Naive thymus-derived CD4-positive, alpha-beta T cell (primary cell): ENCODE results near the gene PPP1R12B. TPM values are rescaled to one million over a fixed set of nuclear protein-coding genes. Genes with fewer than 3 reads are reported as not detected.
"Not testable (repeated sequence)": the region's sequence is repeated elsewhere in the genome, so short reads cannot be mapped to it uniquely, and the experiment has no call there.

Source experiments
- ATAC-seq: fragments of 150-1000 bp; cut with Tn5 transposase; 2 replicates; pipeline ENCODE4 v1.10.0; 2021; ENCODE audit warnings: mild to moderate bottlenecking, moderate library complexity
- CTCF ChIA-PET: fragments of 350-600 bp; sonication (Branson Sonifier 250); formaldehyde crosslinking; loops from one replicate; lab custom pipeline; 2021; ENCODE audit warnings: antibody characterized with exemption; lab: Charles Lee
- POLR2A ChIA-PET: fragments of 350-600 bp; sonication (Branson Sonifier 250); formaldehyde crosslinking; loops from one replicate; lab custom pipeline; 2021; ENCODE audit warnings: antibody characterized with exemption, inconsistent platforms; lab: Charles Lee
- DNase-seq, 9 donors: peaks; one replicate each; pipeline versions ENCODE4 v3.0.0 to v3.0.0-alpha.2; 2020 to 2022; ENCODE audit warnings: mixed read lengths in 1 of 9
- H3K27ac ChIP-seq: one replicate; pipeline ENCODE4 v1.7.0; 2013; ENCODE audit warnings: mild to moderate bottlenecking, low read depth, low read length, moderate library complexity
- H3K27me3 ChIP-seq, 2 donors: one replicate each; pipeline ENCODE4 v1.7.0; 2013; ENCODE audit warnings: low read length in 2 of 2, mild to moderate bottlenecking in 2 of 2, moderate library complexity in 2 of 2; ENCODE audit not compliant: control insufficient read depth in 2 of 2, insufficient read depth in 2 of 2
- H3K36me3 ChIP-seq, 3 experiments: 1 replicate in 2 of 3; 2 replicates in 1 of 3; pipeline ENCODE4 v1.7.0; 2013; ENCODE audit warnings: low read length in 3 of 3, mild to moderate bottlenecking in 3 of 3, moderate library complexity in 1 of 3; ENCODE audit not compliant: insufficient read depth in 3 of 3, control insufficient read depth in 2 of 3
- H3K4me1 ChIP-seq, 2 donors: one replicate each; pipeline ENCODE4 v1.7.0; 2013; ENCODE audit warnings: low read length in 2 of 2, mild to moderate bottlenecking in 2 of 2, moderate library complexity in 1 of 2; ENCODE audit not compliant: control insufficient read depth in 2 of 2, insufficient read depth in 2 of 2
- H3K4me3 ChIP-seq: 2 replicates; pipeline ENCODE4 v1.7.0; 2013; ENCODE audit warnings: mild to moderate bottlenecking, low read length
- H3K9me3 ChIP-seq, 3 experiments: 1 replicate in 2 of 3; 2 replicates in 1 of 3; pipeline ENCODE4 v1.7.0; 2013; ENCODE audit warnings: low read length in 3 of 3; ENCODE audit not compliant: control insufficient read depth in 2 of 3
- H3K27ac Mint-ChIP-seq, 9 donors: one replicate each; pipeline ENCODE4 v1.8.0; 2020 to 2022; ENCODE audit warnings: mixed read lengths in 9 of 9, mild to moderate bottlenecking in 8 of 9, moderate library complexity in 5 of 9, inconsistent platforms in 2 of 9
- H3K27me3 Mint-ChIP-seq, 5 donors: one replicate each; pipeline ENCODE4 v1.8.0; 2021 to 2022; ENCODE audit warnings: mixed read lengths in 5 of 5, mild to moderate bottlenecking in 1 of 5
- H3K36me3 Mint-ChIP-seq, 5 donors: one replicate each; pipeline ENCODE4 v1.8.0; 2020 to 2022; ENCODE audit warnings: mixed read lengths in 5 of 5, mild to moderate bottlenecking in 3 of 5, inconsistent platforms in 1 of 5
- H3K4me1 Mint-ChIP-seq, 7 donors: one replicate each; pipeline ENCODE4 v1.8.0; 2020 to 2022; ENCODE audit warnings: mixed read lengths in 7 of 7, mild to moderate bottlenecking in 3 of 7, inconsistent platforms in 1 of 7
- H3K4me3 Mint-ChIP-seq, 10 donors: one replicate each; pipeline ENCODE4 v1.8.0; 2020 to 2022; ENCODE audit warnings: mild to moderate bottlenecking in 10 of 10, mixed read lengths in 10 of 10, moderate library complexity in 6 of 10, inconsistent platforms in 2 of 10
- H3K9me3 Mint-ChIP-seq, 11 donors: one replicate each; pipeline ENCODE4 v1.8.0; 2020 to 2022; ENCODE audit warnings: mixed read lengths in 11 of 11, mild to moderate bottlenecking in 4 of 11, inconsistent platforms in 1 of 11, moderate library complexity in 1 of 11
- intact Hi-C, 2 donors: fragments of 100-400 bp; cut with micrococcal nuclease; formaldehyde crosslinking; loops; one replicate each; pipeline ENCODE4 v1.15.1; 2023
- polyA plus RNA-seq, 2 donors: library from polyadenylated mRNA; unstranded; fragments of 300-500 nt; fragmentation: Illumina TruSeq; gene quantifications; one replicate each; pipeline ENCODE4 v1.2.3, GENCODE V29; 2021
- total RNA-seq, 6 experiments: library from RNA in 5 of 6; stranded (reverse) in 5 of 6; gene quantifications; 1 replicate in 5 of 6; 2 replicates in 1 of 6; pipeline ENCODE4 v1.2.3 and lab custom pipeline; 2021 to 2026

Gene PPP1R12B
- total and polyA plus RNA-seq, 7 experiments from 2014 or later, result 5.2 to 38.1 (median 26.8) TPM

DNA sequence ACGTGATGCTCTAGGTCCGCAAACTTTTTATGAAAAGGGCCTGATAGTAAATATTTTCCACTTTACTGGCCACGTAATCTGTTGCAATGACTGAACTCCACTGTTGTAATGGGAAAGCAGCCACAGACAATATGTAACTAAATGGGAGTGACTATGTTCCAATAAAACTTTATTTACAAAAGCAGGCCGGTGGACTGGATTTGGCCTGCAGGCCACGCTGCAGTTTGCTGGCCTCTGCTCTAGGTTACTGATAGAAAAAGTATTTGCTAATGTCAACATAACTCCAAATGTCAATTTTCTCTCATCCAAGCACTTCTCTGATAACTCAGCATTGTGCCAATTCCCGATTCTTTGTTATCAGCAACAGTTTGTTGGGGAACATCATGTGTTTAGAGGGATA is 160.4 kb downstream of the PPP1R12B start:
- ATAC-seq, H3K4me1 Mint-ChIP-seq, H3K9me3 Mint-ChIP-seq, H3K27ac Mint-ChIP-seq, intact Hi-C loops, H3K27ac ChIP-seq, H3K36me3 ChIP-seq, H3K4me1 ChIP-seq, H3K9me3 ChIP-seq, H3K27me3 Mint-ChIP-seq, H3K27me3 ChIP-seq, H3K4me3 Mint-ChIP-seq, DNase-seq, CTCF ChIA-PET, H3K4me3 ChIP-seq, POLR2A ChIA-PET: not testable (repeated sequence)
- peaks cover 0 to 26% (median 13%) of the 10 kb centered on the region in 5 donors for H3K36me3 Mint-ChIP-seq

DNA sequence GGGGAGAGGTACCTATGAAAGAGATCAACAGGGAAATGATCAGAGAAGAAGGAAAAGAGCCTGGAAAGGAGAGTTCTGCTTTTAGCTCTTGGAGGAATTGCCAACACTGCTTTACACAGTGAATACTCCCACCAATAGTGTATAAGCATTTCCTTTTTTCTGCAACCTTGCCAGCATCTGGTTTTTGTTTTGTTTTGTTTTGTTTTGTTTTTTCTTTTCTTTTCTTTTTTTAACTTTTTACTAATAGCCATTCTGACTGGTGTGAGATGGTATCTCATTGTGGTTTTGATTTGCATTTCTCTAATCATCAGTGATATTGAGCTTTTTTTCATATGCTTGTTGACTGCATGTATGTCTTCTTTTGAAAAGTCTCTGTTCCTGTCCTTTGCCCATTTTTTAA is 165.4 kb downstream of the PPP1R12B start:
- H3K4me3 Mint-ChIP-seq, intact Hi-C loops, H3K27me3 Mint-ChIP-seq, H3K27ac Mint-ChIP-seq, CTCF ChIA-PET, H3K9me3 Mint-ChIP-seq, H3K36me3 ChIP-seq, POLR2A ChIA-PET, H3K27me3 ChIP-seq, H3K9me3 ChIP-seq, DNase-seq, H3K4me3 ChIP-seq, ATAC-seq, H3K27ac ChIP-seq, H3K4me1 ChIP-seq, H3K4me1 Mint-ChIP-seq: not testable (repeated sequence)
- H3K36me3 Mint-ChIP-seq, result peaks cover 4 to 48% (median 23%) of the 10 kb centered on the region in 5 donors

GRCh38 chr1:202516434-202516877 is 168.0 kb downstream of the PPP1R12B start:
- peaks cover 0 to 2% (median 0%) of the 10 kb centered on the region in 11 donors for H3K9me3 Mint-ChIP-seq
- Histone ChIP-seq H3K27ac (no peak overlapping the region), H3K36me3 (no peaks in the 10 kb centered on the region), H3K4me1 (no peaks in the 10 kb centered on the region), H3K9me3 (no peaks in the 10 kb centered on the region), H3K27me3 (no peaks in the 10 kb centered on the region), H3K4me3 (no peak overlapping the region)
- H3K4me3 Mint-ChIP-seq, result no peak overlapping the region
- CTCF ChIA-PET, result no interaction called here
- H3K27me3 Mint-ChIP-seq, result no peaks in the 10 kb centered on the region
- H3K27ac Mint-ChIP-seq, result no peak overlapping the region
- ATAC-seq (no peak), DNase-seq (no peak)
- peaks cover 5 to 60% (median 34%) of the 10 kb centered on the region in 5 donors for H3K36me3 Mint-ChIP-seq
- POLR2A ChIA-PET, result no interaction called here
- intact Hi-C loops, result no loop called here
- H3K4me1 Mint-ChIP-seq, result peaks cover 0 to 13% (median 0%) of the 10 kb centered on the region in 7 donors

DNA sequence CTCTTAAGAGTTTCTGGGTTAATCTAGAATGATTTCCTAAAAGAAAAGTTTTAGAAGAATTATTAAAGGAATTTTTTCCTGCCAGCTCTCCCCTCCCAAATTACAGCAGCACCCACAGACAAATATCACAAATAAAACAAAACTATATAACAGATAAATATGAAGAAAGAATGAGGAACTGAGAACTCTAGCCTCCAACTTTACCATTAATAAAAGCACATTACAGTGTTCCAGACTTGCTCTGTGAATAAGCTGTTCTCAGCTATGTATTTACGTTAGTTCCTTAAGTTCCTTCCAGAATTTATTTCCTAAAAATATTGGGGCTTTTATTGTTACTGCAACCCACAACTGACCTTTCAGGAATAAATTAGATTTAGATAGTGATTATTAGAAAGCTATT is 168.6 kb downstream of the PPP1R12B start:
- H3K36me3 Mint-ChIP-seq, result peaks cover 6 to 61% (median 35%) of the 10 kb centered on the region in 5 donors
- POLR2A ChIA-PET, result not testable (repeated sequence)

DNA sequence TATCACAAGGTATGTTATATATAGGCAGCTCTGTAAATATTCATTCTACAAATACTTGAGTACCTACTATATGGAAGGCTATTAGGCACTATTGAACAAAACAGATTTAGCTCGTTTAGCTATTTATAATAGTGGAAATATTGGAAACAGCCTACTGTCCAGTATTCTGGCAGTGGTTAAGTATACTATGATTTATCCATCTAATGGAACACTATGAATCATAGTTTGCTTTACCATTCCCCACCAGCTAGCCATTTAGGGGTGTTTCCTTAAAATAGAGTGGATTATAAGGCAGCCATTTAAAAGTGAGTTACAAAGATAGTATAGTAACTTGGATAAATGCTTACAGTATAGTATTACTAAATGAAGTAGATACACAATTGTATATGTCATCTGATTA is 169.7 kb downstream of the PPP1R12B start:
- ATAC-seq, H3K4me3 Mint-ChIP-seq, H3K27me3 ChIP-seq, H3K9me3 ChIP-seq, CTCF ChIA-PET, H3K9me3 Mint-ChIP-seq, DNase-seq, H3K36me3 ChIP-seq, H3K27me3 Mint-ChIP-seq, POLR2A ChIA-PET, intact Hi-C loops, H3K4me3 ChIP-seq, H3K4me1 ChIP-seq, H3K27ac ChIP-seq, H3K27ac Mint-ChIP-seq: not testable (repeated sequence)
- peaks cover 0 to 16% (median 0%) of the 10 kb centered on the region in 7 donors for H3K4me1 Mint-ChIP-seq
- H3K36me3 Mint-ChIP-seq, result peaks cover 6 to 58% (median 32%) of the 10 kb centered on the region in 5 donors

More for the DNA sequence above, 168.6 kb downstream of the PPP1R12B start:
- H3K4me3 ChIP-seq, ATAC-seq, H3K9me3 ChIP-seq, H3K27me3 Mint-ChIP-seq, intact Hi-C loops, H3K27me3 ChIP-seq, DNase-seq, H3K4me3 Mint-ChIP-seq, H3K36me3 ChIP-seq, CTCF ChIA-PET, H3K4me1 ChIP-seq, H3K27ac ChIP-seq, H3K9me3 Mint-ChIP-seq: not testable (repeated sequence)
- Mint-ChIP-seq H3K27ac (peak overlapping the region in 1 of 9 donors; percentile 33), H3K4me1 (peaks cover 0 to 16% (median 0%) of the 10 kb centered on the region in 7 donors)

- H3K27ac Mint-ChIP-seq, H3K27ac ChIP-seq, H3K9me3 Mint-ChIP-seq, ATAC-seq, DNase-seq, H3K4me3 ChIP-seq, POLR2A ChIA-PET, H3K36me3 ChIP-seq, intact Hi-C loops, H3K27me3 ChIP-seq, H3K4me1 ChIP-seq, H3K9me3 ChIP-seq, H3K27me3 Mint-ChIP-seq, H3K4me3 Mint-ChIP-seq: not testable (repeated sequence)
- H3K36me3 Mint-ChIP-seq, result peaks cover 6 to 53% (median 33%) of the 10 kb centered on the region in 5 donors
- CTCF ChIA-PET, result interaction anchor here (0.6 kb wide), 1 partner anchor 11 kb away, joined by 3 read pairs; no protein-coding TSS in a partner anchor
- H3K4me1 Mint-ChIP-seq, result peaks cover 0 to 16% (median 0%) of the 10 kb centered on the region in 7 donors
Measured at GRCh38 chr1:202518905-202519304, 170.4 kb downstream of the PPP1R12B start.

DNA sequence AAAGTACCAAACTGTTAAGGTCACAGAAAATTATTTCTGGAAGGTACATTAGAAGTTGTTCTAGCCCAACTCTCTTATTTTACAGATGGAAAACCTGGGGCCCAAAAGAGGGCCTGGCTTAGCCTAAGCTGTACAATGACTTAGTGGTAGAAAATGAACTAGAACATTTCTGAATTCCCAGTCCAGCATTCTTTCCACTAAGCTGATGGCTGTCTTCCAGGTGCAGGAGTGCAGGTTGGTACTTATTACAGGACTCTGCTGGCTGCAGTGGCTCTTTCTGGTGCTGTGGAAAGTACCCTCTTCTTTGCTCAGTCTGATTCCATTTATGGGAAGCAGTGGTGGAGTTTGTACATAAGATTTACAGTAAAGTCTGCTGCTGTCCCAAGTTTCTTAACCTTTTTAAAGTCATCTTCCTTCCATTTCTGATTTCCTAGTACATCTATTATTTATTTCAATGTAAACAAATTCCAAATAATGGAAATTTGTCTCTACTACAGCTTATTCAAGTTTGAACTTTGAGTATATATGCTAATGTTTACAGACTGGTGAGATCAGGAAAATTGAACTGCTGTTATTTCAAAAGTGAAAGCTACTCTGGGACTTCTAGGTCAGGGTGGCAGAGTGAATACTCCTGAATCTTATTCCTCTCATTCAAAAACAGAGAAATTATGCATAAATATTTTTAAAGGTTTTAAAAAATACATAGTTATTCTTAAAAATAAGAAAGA is 171.8 kb downstream of the PPP1R12B start:
- H3K27me3 Mint-ChIP-seq, DNase-seq, ATAC-seq, intact Hi-C loops, H3K9me3 ChIP-seq, H3K4me3 Mint-ChIP-seq, H3K27me3 ChIP-seq, H3K36me3 ChIP-seq, H3K9me3 Mint-ChIP-seq, H3K4me1 ChIP-seq, POLR2A ChIA-PET, H3K4me3 ChIP-seq, H3K27ac ChIP-seq: not testable (repeated sequence)
- H3K4me1 Mint-ChIP-seq, result peaks cover 0 to 16% (median 0%) of the 10 kb centered on the region in 7 donors
- H3K27ac Mint-ChIP-seq, result peak overlapping the region in 1 of 9 donors; percentile 30
- CTCF ChIA-PET, result interaction anchor here (0.8 kb wide), 1 partner anchor 191 kb away, joined by 3 read pairs; no protein-coding TSS in a partner anchor
- H3K36me3 Mint-ChIP-seq, result peaks cover 6 to 46% (median 33%) of the 10 kb centered on the region in 5 donors
